ENCODE results near the gene FYN.
"Not testable (repeated sequence)": the region's sequence is repeated elsewhere in the genome, so short reads cannot be mapped to it uniquely, and the experiment has no call there.

The FYN gene

DNA sequence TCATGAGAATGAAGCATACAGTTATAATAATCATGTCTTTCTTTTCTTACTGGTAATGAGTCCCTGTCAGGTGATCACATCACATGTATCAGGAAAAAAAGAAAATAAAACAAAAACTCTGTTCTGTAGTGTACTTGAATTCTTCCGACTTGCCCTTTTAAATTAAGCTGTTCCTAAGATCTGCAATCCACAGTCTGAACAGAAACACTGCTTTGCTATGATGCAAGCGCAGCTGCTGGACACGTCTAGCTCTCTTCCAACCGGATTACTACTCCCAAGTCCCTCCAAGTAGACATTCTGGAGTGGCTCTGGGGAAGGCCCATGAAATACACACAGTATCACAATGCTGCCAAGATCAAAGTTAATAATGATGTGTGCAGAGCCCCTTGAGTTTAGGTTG lies 83.7 kb downstream of the FYN start:
- no peak for DNase-seq (ENCODE audit: low read depth in 2 of 2)

DNA sequence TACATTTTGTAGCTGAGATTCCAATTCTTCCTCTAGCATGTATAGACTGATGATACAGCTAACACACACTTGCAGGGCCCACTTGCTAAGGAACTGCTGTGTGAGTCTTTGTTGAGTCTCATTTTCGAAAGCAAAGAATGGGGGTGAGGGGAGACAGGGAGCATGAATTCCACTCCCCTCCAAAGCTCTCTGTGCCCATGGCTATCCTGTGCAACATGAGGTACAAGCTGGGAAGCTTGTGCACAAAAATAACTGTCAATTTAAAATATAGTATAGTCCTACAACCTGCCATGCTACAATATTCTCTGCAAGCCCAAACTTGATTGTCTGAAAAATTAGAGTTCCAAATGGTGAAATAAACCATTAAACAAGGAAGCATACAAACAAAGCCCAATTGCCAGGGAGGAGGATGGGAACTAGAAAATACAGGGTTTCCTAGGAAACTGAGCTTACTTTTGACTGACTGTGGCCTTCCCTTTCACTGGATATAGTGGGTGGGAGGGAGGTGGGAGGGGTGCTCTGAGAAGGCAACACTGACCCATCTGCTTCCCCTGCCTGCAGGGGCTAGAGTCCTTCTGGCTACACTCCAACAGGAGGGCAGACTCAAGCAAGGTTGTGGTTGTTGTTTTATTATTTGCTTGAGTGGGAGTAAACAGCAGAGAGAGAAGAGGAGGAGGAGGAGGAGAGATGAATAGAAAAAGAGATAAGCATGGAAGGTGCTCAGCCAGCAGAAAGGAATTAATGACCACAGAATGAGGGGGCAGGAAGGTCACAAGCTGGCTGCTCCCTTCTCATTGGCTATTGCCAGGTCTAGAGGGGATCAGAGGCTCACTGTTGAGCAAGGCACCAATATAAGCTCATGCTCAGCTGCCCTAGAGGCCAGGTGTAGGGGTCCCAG lies 84.6 kb downstream of the FYN start:
- no peak for DNase-seq (ENCODE audit: low read depth in 2 of 2)

- DNase-seq (ENCODE audit: low read depth in 2 of 2) = not testable (repeated sequence)
Observed at GRCh38 chr6:111786151-111786550, 87.1 kb downstream of the FYN start.

GRCh38 chr6:111784433-111784832 lies 88.8 kb downstream of the FYN start:
- DNase-seq (ENCODE audit: low read depth in 2 of 2) = no peak

GRCh38 chr6:111782887-111783466 lies 90.3 kb downstream of the FYN start:
- DNase-seq (ENCODE audit: low read depth in 2 of 2) = no peak

GRCh38 chr6:111782192-111782809 lies 91.0 kb downstream of the FYN start:
- no peak for DNase-seq (ENCODE audit: low read depth in 2 of 2)

GRCh38 chr6:111781041-111781708 lies 92.1 kb downstream of the FYN start:
- DNase-seq (ENCODE audit: low read depth in 2 of 2) = no peak

GRCh38 chr6:111780393-111780792 lies 92.9 kb downstream of the FYN start:
- DNase-seq (ENCODE audit: low read depth in 2 of 2) = no peak

DNA sequence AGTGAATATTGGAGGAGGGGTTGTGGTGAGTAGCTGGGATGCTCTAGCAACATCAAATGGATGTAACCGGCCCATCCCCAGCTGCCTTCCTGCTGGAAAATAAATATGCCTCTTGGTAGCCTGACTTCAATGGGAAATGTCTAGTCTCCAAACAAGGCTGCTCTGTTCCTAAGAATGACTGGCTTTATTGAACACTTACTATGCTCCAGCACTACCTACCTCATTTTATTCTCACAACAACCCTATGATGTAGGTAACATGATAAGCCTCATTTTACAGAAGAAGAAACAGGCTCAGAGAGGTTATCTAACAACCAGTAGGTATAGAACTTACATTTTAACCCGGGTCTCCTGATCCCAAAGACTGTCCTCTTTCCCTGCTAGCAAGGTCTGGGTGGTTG lies 93.6 kb downstream of the FYN start:
- no peak for DNase-seq (ENCODE audit: low read depth in 2 of 2)

- no peak for DNase-seq (ENCODE audit: low read depth in 2 of 2)
Observed at GRCh38 chr6:111779031-111779430, 94.2 kb downstream of the FYN start.

GRCh38 chr6:111777357-111777756 lies 95.9 kb downstream of the FYN start:
- no peak for DNase-seq (ENCODE audit: low read depth in 2 of 2)

GRCh38 chr6:111776236-111777221 lies 96.7 kb downstream of the FYN start:
- DNase-seq (ENCODE audit: low read depth in 2 of 2) = no peak

DNA sequence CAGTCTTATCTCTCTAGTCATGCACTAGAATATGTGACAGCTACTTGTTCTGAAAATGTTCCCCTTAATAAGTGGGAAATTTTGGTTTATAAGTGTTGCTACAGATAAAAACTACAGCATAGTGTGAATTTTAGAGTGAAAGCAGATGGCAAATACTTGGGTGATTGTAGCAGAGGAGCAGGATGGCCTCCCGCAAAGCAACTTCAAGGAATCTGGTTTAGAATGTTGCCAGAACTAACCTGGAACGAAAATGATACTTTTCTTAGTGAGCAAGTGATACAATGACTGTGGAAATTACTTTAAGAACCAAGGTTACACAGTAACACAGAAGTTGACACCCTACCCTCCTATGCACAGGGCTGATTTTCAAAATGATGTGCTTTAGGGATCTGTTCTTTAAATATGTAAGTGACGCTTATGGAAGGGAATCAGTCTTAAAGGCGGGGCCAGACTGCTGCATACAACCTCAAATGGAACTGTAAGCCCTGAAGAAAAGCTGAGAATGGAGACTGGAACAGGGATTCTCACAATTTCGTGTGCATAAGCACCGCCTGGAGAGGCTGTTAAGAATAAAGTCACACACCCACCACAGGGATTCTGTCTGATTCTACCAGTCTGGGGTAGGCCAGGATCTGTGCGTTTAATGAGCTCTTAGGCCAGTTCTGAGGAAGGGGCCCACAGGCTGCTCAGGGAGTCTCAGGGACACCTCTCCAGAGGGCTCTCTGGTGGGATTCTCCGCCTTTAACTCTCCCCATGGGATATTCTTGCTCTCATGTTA lies 97.9 kb downstream of the FYN start:
- DNase-seq (ENCODE audit: low read depth in 2 of 2) = no peak

DNA sequence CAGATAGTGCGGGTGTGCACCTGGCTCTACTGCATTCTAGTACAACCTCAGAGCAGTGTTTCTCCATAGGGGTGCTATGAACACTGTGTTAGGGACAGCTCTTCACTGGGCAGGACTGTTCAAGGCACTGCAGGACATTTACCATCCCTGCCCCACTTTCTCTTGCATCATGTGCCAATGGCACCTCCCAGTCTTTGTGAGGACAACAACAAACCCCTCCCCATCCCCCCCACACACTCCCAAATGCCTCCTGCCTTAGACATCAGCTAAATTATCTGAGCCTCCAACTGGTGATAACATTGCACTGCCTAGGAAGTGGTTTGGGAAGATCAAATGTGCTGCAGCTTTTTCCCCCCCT lies 98.9 kb downstream of the FYN start:
- DNase-seq (ENCODE audit: low read depth in 2 of 2) = no peak

DNA sequence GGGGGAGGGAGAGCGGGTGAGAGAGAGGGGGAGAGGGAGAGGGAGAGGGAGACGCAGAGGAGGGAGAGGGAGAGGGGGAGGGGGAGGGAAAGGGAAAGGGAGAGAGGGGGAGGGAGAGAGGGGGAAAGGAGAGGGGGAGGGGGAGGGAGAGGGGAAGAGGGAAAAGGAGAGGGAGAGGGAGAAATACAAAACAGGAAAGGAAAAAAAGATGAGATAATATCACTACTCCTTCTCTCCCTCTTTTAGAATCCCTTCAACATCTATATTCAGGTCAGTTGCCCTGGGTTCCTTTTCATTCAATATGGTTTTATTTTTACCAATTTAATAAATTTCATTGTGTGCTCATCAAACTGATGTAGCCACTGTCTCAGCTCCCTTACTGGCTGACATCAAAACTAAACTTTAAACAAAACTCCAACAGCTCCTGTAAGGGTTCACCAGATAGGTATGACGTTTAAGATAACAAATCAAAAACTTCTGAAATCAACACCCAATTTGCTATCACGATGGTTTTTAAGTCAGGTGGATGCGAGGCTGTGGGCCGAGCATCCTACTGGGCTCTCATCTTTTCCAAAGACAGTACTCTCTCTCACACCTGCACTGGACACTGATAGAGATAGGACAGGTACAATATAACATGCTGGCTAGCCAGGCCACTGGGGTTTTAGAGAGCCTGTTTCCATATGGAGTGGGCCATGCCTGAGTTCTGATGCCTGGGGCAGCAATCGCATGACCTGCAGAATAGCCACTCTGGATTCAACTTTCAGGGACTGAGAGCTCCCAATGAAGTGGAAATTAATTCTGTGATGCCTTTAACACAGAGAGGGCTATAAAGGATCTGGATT lies 99.5 kb downstream of the FYN start:
- no peak for DNase-seq (ENCODE audit: low read depth in 2 of 2)

- no peak for DNase-seq (ENCODE audit: low read depth in 2 of 2)
Observed at GRCh38 chr6:111772381-111772780, 100.9 kb downstream of the FYN start.

DNA sequence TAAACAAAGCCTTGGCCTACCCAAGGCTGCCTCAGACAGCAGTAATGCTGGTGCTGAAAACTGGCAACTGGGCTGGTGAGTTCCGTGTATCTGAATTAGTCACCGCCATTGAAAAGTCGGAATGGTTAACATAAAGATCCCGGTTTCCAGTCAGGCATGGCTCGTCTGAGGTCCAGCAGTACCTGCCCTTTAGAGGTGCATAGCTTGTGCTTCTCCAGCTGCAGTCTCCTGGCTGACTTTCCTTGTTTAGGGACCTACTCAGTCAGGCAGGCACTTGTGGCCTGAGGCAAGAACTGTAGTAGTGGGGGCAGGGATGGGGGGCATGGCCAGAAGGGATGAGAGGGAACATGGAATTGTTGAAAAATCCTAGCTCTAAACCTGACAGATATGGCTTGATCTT lies 101.6 kb downstream of the FYN start:
- no peak for DNase-seq (ENCODE audit: low read depth in 2 of 2)

DNA sequence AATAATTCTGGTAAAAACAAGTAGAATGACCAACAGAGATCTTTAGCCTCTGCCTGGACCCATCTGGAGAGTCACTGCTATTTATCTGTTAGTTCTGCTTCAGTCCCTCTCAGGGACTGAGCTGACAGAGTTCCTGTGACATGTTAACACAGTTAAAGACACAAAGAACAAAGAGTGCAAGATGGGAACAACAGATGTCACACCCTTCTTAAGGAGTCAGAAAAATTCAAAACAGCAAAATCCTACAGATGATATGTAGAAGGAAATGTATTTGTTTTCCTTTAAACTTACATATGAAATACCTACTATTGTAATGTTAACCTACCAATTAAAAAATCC lies 102.2 kb downstream of the FYN start:
- no peak for DNase-seq (ENCODE audit: low read depth in 2 of 2)

DNA sequence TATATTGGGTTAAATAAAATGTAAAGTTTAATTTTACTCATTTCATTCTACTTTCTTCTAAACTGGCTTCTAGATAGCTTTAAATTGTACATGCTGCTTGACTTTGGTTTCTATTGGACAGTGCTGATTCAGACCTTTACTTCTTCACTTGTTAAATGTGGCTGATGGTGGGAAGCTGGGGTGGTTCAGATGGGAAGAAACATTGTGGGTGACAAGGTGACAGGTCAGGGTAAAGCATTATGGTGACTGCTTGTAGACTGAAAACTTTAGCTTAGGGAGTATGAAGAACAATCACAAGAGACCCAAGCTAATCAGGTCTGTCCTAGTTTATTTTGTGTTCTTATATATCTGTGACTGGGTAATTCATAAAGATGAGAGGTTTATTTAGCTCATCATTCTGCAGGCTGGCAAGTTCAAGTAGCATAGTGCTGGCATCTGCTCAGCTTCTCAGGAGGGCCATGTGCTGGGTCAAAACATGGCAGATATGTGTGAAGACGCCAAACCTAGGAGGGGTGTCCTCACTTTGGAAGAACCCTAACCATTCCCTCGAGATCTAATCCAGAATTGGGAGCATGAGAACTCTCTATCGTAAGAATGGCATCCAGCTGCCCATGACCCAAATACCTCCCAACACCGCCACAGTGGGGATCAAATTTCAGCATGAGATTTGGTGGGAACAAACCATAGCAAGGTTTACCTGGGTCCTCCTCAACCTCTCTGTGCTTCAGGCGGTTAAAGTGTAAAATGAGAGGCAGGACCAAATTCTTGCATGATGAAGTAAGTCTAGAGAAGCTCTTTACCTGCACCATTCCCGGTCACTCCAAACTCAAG lies 102.8 kb downstream of the FYN start:
- DNase-seq (ENCODE audit: low read depth in 2 of 2) = no peak

Data from stimulated activated CD4-positive, alpha-beta T cell treated with anti-CD3 and anti-CD28 coated beads, Interleukin-1b, Interleukin-23, amount 100 ng/mL, for 1 hour (primary cell).